HCT116 (cell line): Measurements from ENCODE around the gene SPIRE1. TPM values are rescaled to one million over a fixed set of nuclear protein-coding genes. Genes with fewer than 3 reads are reported as not detected.

Experiments used
- ATAC-seq: fragments of 200-7000 bp; cut with Tn5 transposase; 2 replicates; pipeline ENCODE4 v1.9.1; 2020; ENCODE audit warnings: mild to moderate bottlenecking, moderate library complexity
- BruUV-seq: library from RNA; stranded (reverse); fragments of 400-500 nt; replicated peaks from 2 replicates; lab custom pipeline; 2021; lab: Mats Ljungman, UMichigan
- CTCF ChIA-PET: fragments of 300-600 bp; sonication (Branson Sonifier 250); formaldehyde crosslinking; loops from one replicate; lab custom pipeline; 2021; ENCODE audit warnings: antibody characterized with exemption; lab: Charles Lee
- POLR2A ChIA-PET: fragments of 300-600, 350-600 bp; sonication (Branson Sonifier 250); formaldehyde crosslinking; loops from one replicate; lab custom pipeline; 2021; ENCODE audit warnings: antibody characterized with exemption; lab: Charles Lee
- RAD21 ChIA-PET, 2 experiments: fragments of 300-600 bp; sonication (Branson Sonifier 250); formaldehyde crosslinking; loops; one replicate each; lab custom pipeline; 2023; ENCODE audit warnings: low total read pairs in 2 of 2; ENCODE audit not compliant: uncharacterized antibody in 2 of 2, unreplicated experiment in 2 of 2, low non-redundant PET in 1 of 2; lab: Charles Lee
- DNase-seq: peaks from one replicate; pipeline ENCODE4 v3.0.0-alpha.2; 2010; ENCODE audit warnings: low read depth, low spot score
- H2AFZ ChIP-seq: fragments of 200-600 bp; shearing (Covaris generic), sonication (generic); 2 replicates; pipeline ENCODE4 v1.6.1; 2017; ENCODE audit warnings: low read depth, mixed run types, mixed read lengths, antibody characterized with exemption, low read length; ENCODE audit not compliant: poor library complexity, severe bottlenecking
- H3K27ac ChIP-seq: 2 replicates; pipeline ENCODE4 v1.5.1; 2012; ENCODE audit warnings: low read depth, low read length
- H3K27me3 ChIP-seq: fragments of 200-600 bp; sonication (generic); 2 replicates; pipeline ENCODE4 v1.6.1; 2016; ENCODE audit warnings: mixed run types, low read length, mixed read lengths; ENCODE audit not compliant: insufficient read depth
- H3K36me3 ChIP-seq, 2 experiments: fragments of 200-500 bp in 1 of 2; fragments of 200-600 bp in 1 of 2; sonication (Bioruptor generic) in 1 of 2; sonication (generic) in 1 of 2; 2 replicates each; pipeline versions ENCODE4 v1.5.1 to v1.6.1; 2014 to 2016; ENCODE audit warnings: low read length in 2 of 2, inconsistent platforms in 1 of 2, mixed read lengths in 1 of 2, mixed run types in 1 of 2; ENCODE audit not compliant: insufficient read depth in 2 of 2, control insufficient read depth in 1 of 2
- H3K4me1 ChIP-seq, 2 experiments: fragments of 200-600 bp in 1 of 2; sonication (generic) in 1 of 2; 2 replicates each; pipeline versions ENCODE4 v1.5.1 to v1.6.1; 2012 to 2017; ENCODE audit warnings: low read length in 2 of 2, inconsistent platforms in 1 of 2, mild to moderate bottlenecking in 1 of 2, mixed read lengths in 1 of 2, mixed run types in 1 of 2, moderate library complexity in 1 of 2; ENCODE audit not compliant: insufficient read depth in 2 of 2, control insufficient read depth in 1 of 2
- H3K4me2 ChIP-seq: fragments of 200-600 bp; sonication (generic); 2 replicates; pipeline ENCODE4 v1.6.1; 2017; ENCODE audit warnings: mixed run types, low read length, mixed read lengths
- H3K4me3 ChIP-seq, 2 experiments: fragments of 200-600 bp in 1 of 2; sonication (generic) in 1 of 2; replicated peaks in 1 of 2; 2 replicates each; pipeline ENCODE4 v1.5.1; 2011 to 2016; ENCODE audit warnings: low read length in 2 of 2, control low read depth in 1 of 2, low read depth in 1 of 2, mild to moderate bottlenecking in 1 of 2, mixed read lengths in 1 of 2, mixed run types in 1 of 2
- H3K79me2 ChIP-seq: fragments of 200-600 bp; sonication (generic); 2 replicates; pipeline ENCODE4 v1.6.1; 2017; ENCODE audit warnings: mild to moderate bottlenecking, mixed run types, low read length, moderate library complexity, mixed read lengths; ENCODE audit not compliant: insufficient read depth
- H3K9ac ChIP-seq: fragments of 200-600 bp; sonication (generic); 2 replicates; pipeline ENCODE4 v1.6.1; 2016; ENCODE audit warnings: low read length, mixed read lengths
- H3K9me2 ChIP-seq: fragments of 200-600 bp; sonication (generic), shearing (Covaris generic); 2 replicates; pipeline ENCODE4 v1.6.1; 2017; ENCODE audit warnings: mixed run types, mild to moderate bottlenecking, moderate library complexity; ENCODE audit not compliant: insufficient read depth
- H3K9me3 ChIP-seq, 2 experiments: fragments of 200-500 bp in 1 of 2; fragments of 200-600 bp in 1 of 2; sonication (Bioruptor generic) in 1 of 2; sonication (generic) in 1 of 2; 2 replicates each; pipeline ENCODE4 v1.6.1; 2014 to 2017; ENCODE audit warnings: low read length in 2 of 2, mixed read lengths in 2 of 2, inconsistent platforms in 1 of 2, low read depth in 1 of 2, mild to moderate bottlenecking in 1 of 2, mixed run types in 1 of 2, moderate library complexity in 1 of 2; ENCODE audit not compliant: control insufficient read depth in 1 of 2, insufficient read depth in 1 of 2
- H4K20me1 ChIP-seq: fragments of 200-600 bp; sonication (generic), shearing (Covaris generic); 2 replicates; pipeline ENCODE4 v1.6.1; 2017; ENCODE audit warnings: mixed run types, mild to moderate bottlenecking, moderate library complexity; ENCODE audit not compliant: insufficient read depth
- ATF3 ChIP-seq: IDR thresholded peaks from 2 replicates; pipeline ENCODE4 v1.6.1; 2012
- CBX3 ChIP-seq: IDR thresholded peaks from 2 replicates; pipeline ENCODE4 v1.6.1; 2012; ENCODE audit warnings: low read depth
- CEBPB ChIP-seq: IDR thresholded peaks from 2 replicates; pipeline ENCODE4 v1.6.1; 2012; ENCODE audit warnings: low read depth
- CTCF ChIP-seq, 3 experiments: fragments of 200-600 bp in 1 of 3; sonication (generic) in 1 of 3; IDR thresholded peaks in 2 of 3; conservative IDR thresholded peaks in 1 of 3; 2 replicates each; pipeline ENCODE4 v1.5.1; 2012 to 2017; ENCODE audit warnings: low read depth in 2 of 3, low read length in 2 of 3, antibody characterized with exemption in 1 of 3, borderline replicate concordance in 1 of 3, control low read depth in 1 of 3, mild to moderate bottlenecking in 1 of 3, mixed read lengths in 1 of 3, mixed run types in 1 of 3, moderate library complexity in 1 of 3; ENCODE audit not compliant: insufficient read depth in 1 of 3
- EGR1 ChIP-seq: IDR thresholded peaks from 2 replicates; pipeline ENCODE4 v1.6.1; 2012; ENCODE audit warnings: low read depth
- ELF1 ChIP-seq: IDR thresholded peaks from 2 replicates; pipeline ENCODE4 v1.6.1; 2012; ENCODE audit warnings: low read depth, borderline replicate concordance
- EZH2 ChIP-seq: fragments of 200-600 bp; sonication (generic); IDR thresholded peaks from 2 replicates; pipeline ENCODE4 v1.6.1; 2017; ENCODE audit warnings: antibody characterized with exemption, mixed run types
- FOSL1 ChIP-seq: IDR thresholded peaks from 2 replicates; pipeline ENCODE4 v1.6.1; 2012; ENCODE audit warnings: low read depth
- MAX ChIP-seq: IDR thresholded peaks from 2 replicates; pipeline ENCODE4 v1.6.1; 2012
- POLR2A ChIP-seq: IDR thresholded peaks from 2 replicates; pipeline ENCODE4 v1.7.0; 2011; ENCODE audit warnings: borderline replicate concordance; ENCODE audit not compliant: insufficient read depth, insufficient read length; ENCODE audit errors: extremely low read depth
- POLR2AphosphoS5 ChIP-seq: IDR thresholded peaks from 2 replicates; pipeline ENCODE4 v1.6.1; 2011; ENCODE audit warnings: mild to moderate bottlenecking, low read depth, low read length, moderate library complexity
- RAD21 ChIP-seq: IDR thresholded peaks from 2 replicates; pipeline ENCODE4 v1.6.1; 2012; ENCODE audit warnings: low read depth, mild to moderate bottlenecking
- SIN3A ChIP-seq: IDR thresholded peaks from 2 replicates; pipeline ENCODE4 v1.6.1; 2012; ENCODE audit warnings: low read depth
- SP1 ChIP-seq: IDR thresholded peaks from 2 replicates; pipeline ENCODE4 v1.6.1; 2012; ENCODE audit warnings: low read depth
- SRF ChIP-seq: IDR thresholded peaks from 2 replicates; pipeline ENCODE4 v1.6.1; 2012; ENCODE audit warnings: low read depth
- TCF7L2 ChIP-seq: IDR thresholded peaks from 2 replicates; pipeline ENCODE4 v1.7.0; 2011; ENCODE audit warnings: borderline replicate concordance, inconsistent platforms; ENCODE audit not compliant: insufficient read depth, insufficient read length; ENCODE audit errors: extremely low read depth
- YY1 ChIP-seq: IDR thresholded peaks from 2 replicates; pipeline ENCODE4 v1.6.1; 2011; ENCODE audit warnings: low read length, low read depth, moderate library complexity, mild to moderate bottlenecking; ENCODE audit not compliant: insufficient replicate concordance; ENCODE audit errors: extremely low read depth
- intact Hi-C: fragments of 100-400 bp; cut with micrococcal nuclease; formaldehyde crosslinking; loops from 2 replicates; pipeline ENCODE4 v1.10.0; 2022
- total RNA-seq: library from RNA; stranded (reverse); gene quantifications from one replicate; pipeline ENCODE4 v1.2.1, GENCODE V29; 2021; ENCODE audit not compliant: unreplicated experiment

The SPIRE1 gene
- total RNA-seq, 1 experiment from 2014 or later, result 26.6 TPM

GRCh38 chr18:12438257-12438656 lies 219.7 kb downstream of the SPIRE1 start:
- DNase-seq, result no peak
- H3K4me2 ChIP-seq, result no peak overlapping the region
- no peak overlapping the region for H3K27ac ChIP-seq
- H3K9me2 ChIP-seq, result no peaks in the 10 kb centered on the region
- no peak for ATAC-seq
- no peaks in the 10 kb centered on the region for H3K27me3 ChIP-seq
- no peak overlapping the region for H3K9ac ChIP-seq
- BruUV-seq, result no TSS peak
- ChIA-PET CTCF (interaction anchor here (1.6 kb wide), 1 partner anchor 15 kb away, joined by 3 read pairs; no protein-coding TSS in a partner anchor), RAD21 (no interaction called here), POLR2A (no interaction called here)
- TF ChIP-seq POLR2AphosphoS5 (no peak), ATF3 (no peak), MAX (no peak), EZH2 (no peak), ELF1 (no peak), CBX3 (no peak), CTCF (IDR thresholded peaks at IDR 0.05 in 2 of 3, conservative IDR thresholded peaks at IDR 0.05 in 1 of 3; ENCODE audit: borderline replicate concordance in 1 of 3, insufficient read depth in 1 of 3, low read depth in 2 of 3, low read length in 2 of 3) (no peak), SP1 (no peak)
- H3K4me1 ChIP-seq, result no peaks in the 10 kb centered on the region
- H2AFZ ChIP-seq, result no peak overlapping the region
- intact Hi-C loops, result no loop called here
- H3K9me3 ChIP-seq, result no peaks in the 10 kb centered on the region
- H3K79me2 ChIP-seq, result no peaks in the 10 kb centered on the region
- H4K20me1 ChIP-seq, result no peaks in the 10 kb centered on the region
- H3K4me3 ChIP-seq, result no peak overlapping the region
- H3K36me3 ChIP-seq, result no peaks in the 10 kb centered on the region; a peak in 1 of 4 replicates

- RAD21 ChIA-PET, result no interaction called here
- BruUV-seq, result no TSS peak
- no peak for TF ChIP-seq ELF1
- no peak for TF ChIP-seq RAD21
- TF ChIP-seq TCF7L2, result no peak
- no peak for TF ChIP-seq CEBPB
- no peak for TF ChIP-seq YY1
- no peak for TF ChIP-seq CBX3
- TF ChIP-seq SRF, result no peak
- TF ChIP-seq FOSL1, result no peak
- no peak for TF ChIP-seq SIN3A
- TF ChIP-seq POLR2AphosphoS5, result no peak
- no peak for TF ChIP-seq EGR1
- TF ChIP-seq POLR2A, result no peak
Observed at GRCh38 chr18:12435867-12436266, 222.0 kb downstream of the SPIRE1 start.

More at GRCh38 chr18:12435867-12436266, 222.0 kb downstream of the SPIRE1 start:
- DNase-seq, result no peak
- H3K79me2 ChIP-seq, result no peaks in the 10 kb centered on the region
- H3K9me2 ChIP-seq, result no peaks in the 10 kb centered on the region
- no peaks in the 10 kb centered on the region; a peak in 1 of 4 replicates for H3K36me3 ChIP-seq
- H2AFZ ChIP-seq, result no peak overlapping the region
- H3K9me3 ChIP-seq, result no peaks in the 10 kb centered on the region
- no peaks in the 10 kb centered on the region for H4K20me1 ChIP-seq
- intact Hi-C loops, result no loop called here
- H3K4me3 ChIP-seq, result no peak overlapping the region
- H3K4me2 ChIP-seq, result no peak overlapping the region
- no peaks in the 10 kb centered on the region for H3K27me3 ChIP-seq
- ATAC-seq, result no peak
- POLR2A ChIA-PET, result no interaction called here
- CTCF ChIA-PET, result no interaction called here
- H3K4me1 ChIP-seq, result no peaks in the 10 kb centered on the region
- H3K27ac ChIP-seq, result no peak overlapping the region
- H3K9ac ChIP-seq, result no peak overlapping the region
